GM18861 (cell line): ENCODE measurements around the gene PNPLA1.

Experiments
- ATAC-seq: cut with Tn5 transposase; IDR thresholded peaks from one replicate; pipeline ENCODE4 v1.9.1; 2021; ENCODE audit not compliant: unreplicated experiment

Gene PNPLA1

DNA sequence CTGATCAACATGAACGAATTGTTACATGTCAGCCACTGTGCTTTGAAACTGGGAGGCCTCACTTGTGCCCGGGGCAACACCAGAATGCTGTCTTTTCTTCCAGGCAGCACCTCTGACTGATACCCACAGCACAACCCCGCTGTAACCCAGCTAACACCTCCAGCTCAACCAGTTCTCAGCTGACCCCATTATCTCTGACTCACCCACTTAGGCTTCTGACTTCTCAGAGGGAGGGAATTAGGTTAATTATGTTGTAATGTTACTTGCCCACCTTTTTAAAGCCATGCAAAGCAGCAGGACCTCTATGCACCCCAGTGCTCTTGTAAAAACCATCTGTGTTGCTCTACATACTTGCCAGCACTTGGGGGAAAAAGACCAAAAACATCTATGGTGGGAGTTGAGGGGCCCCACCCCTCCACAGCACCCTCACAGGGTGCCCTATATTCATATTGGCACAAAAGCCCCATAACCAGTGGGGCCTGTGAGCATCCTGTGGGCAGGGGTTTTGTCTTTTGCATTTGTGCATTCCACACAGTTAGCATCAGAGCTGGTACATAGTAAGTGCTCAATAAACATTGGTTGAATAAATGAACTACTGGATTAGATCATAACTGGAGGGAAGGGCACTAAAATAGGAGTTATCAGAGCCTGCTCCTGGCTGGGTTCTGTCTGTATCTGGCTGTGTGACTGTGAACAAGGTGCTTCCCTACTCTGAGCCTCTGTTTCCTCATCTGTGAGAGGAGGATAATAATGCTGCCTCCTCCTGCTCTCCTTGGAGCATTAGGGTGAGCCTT lies 44.6 kb downstream of the PNPLA1 start:
- no peak for ATAC-seq

GRCh38 chr6:36315921-36316320 lies 46.1 kb downstream of the PNPLA1 start:
- ATAC-seq, result no peak

- no peak for ATAC-seq
Measured at GRCh38 chr6:36317623-36318022, 47.8 kb downstream of the PNPLA1 start.

DNA sequence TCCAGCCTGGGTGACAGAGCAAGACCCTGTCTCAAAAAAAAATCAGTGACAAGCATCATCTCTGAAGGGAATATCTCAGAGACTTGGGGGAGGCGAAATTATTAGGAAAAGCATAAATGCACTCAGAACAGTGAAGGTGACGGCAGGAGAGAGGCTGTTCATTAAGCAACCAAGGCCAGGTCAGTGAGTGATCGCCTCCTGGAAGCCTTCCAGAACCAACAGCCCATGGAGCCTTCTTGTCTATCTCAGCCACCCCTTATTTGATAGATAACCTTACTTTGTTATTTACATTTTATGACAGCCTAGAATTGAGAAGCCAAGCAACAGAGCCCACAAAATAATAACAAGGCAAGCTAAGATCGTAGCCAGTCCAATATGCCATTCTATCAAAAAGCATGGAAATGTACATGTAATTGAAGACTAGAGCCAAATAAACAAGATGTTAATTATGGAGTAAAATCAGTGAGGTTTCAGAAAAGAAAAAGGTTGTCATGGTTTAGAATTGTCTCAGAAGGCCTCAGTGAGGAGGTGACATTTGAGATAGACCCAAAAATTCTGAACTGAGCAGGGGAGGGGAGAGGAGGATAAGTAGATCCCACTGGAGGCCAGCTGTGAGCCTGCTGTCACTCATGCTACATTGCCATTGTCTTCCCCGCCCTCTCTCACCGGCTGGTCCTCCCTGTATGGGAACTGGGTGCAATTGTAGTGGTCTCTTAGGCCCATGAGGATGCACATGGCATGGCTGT lies 49.0 kb downstream of the PNPLA1 start:
- no peak for ATAC-seq

GRCh38 chr6:36319436-36319762 lies 49.5 kb downstream of the PNPLA1 start:
- ATAC-seq, result no peak

DNA sequence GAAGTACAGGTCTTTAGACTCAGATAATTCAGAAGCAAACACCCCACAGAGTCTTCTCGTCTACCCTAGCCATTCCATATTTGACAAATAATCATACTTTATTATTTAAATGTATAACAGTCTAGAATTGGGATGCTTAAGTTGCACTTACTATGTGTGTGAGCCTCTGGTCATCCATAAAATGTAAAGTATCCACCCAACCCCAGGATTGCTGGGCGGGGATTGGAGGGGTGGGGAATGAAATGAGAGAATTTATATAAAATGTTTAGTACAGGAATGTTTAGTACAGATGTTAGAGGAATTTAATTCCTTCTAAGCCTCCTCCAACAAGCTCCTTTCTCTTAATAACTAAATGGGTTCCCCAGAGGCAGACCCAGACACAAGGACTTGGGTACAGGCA lies 50.0 kb downstream of the PNPLA1 start:
- no peak for ATAC-seq

DNA sequence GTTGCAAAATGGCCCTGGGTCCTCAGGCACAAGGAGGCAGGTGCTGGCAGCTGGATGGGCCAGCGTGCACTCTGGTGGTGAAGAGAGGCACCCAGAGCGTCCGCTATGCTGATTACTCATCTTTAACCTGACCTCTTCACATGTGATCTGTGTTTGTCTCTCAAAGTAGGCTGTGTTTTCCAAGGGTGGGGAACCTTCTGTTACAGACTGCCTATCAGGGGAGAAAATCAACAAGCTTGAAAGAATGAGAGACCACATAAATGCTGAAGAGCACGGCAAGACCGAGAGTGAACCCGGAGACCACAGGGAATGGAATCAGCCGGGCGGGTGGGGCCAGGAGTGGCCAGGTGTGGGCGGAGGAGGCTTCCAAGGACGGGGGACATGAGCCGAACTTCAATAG lies 50.6 kb downstream of the PNPLA1 start:
- ATAC-seq, result no peak

- ATAC-seq, result no peak
Measured at GRCh38 chr6:36322591-36322990, 52.7 kb downstream of the PNPLA1 start.

GRCh38 chr6:36323062-36323461 lies 53.2 kb downstream of the PNPLA1 start:
- no peak for ATAC-seq

GRCh38 chr6:36324191-36324590 lies 54.3 kb downstream of the PNPLA1 start:
- ATAC-seq, result no peak

- no peak for ATAC-seq
Measured at GRCh38 chr6:36324715-36325114, 54.9 kb downstream of the PNPLA1 start.

- no peak for ATAC-seq
Measured at GRCh38 chr6:36326356-36326995, 56.6 kb downstream of the PNPLA1 start.

DNA sequence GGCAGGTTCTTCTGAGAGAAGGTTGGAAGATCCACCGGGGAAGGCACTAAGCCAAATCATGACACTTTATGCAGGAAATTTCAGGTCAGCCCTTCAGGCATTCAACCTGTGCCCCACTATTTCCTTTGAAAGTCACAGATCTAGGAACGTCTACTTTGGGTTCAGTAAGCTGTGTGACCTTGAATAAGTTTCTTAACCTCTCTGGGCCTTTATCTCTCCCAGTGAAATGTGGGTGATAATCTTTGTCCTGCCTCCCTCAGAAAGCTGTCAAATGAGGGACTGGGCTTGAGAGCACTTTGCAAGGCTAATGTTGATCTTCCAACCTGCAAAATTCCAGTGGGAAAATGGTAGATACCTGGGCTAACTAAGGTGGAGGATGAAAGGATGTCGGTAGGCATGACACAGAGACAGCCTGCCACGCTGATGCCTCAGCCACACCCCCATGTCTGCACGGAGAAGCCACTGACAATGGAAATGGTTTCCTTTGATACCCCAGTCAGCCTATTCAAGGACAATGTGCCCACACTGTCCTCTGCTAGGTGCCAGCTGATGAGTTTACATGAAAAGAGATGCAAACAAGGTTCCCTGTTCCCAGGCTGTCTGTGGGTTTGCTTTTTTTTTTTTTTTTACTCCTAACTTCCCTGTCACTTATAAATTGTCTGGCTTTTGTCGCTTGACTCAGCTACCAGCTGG lies 57.5 kb downstream of the PNPLA1 start:
- no peak for ATAC-seq

- no peak for ATAC-seq
Measured at GRCh38 chr6:36327919-36328236, 58.0 kb downstream of the PNPLA1 start.

DNA sequence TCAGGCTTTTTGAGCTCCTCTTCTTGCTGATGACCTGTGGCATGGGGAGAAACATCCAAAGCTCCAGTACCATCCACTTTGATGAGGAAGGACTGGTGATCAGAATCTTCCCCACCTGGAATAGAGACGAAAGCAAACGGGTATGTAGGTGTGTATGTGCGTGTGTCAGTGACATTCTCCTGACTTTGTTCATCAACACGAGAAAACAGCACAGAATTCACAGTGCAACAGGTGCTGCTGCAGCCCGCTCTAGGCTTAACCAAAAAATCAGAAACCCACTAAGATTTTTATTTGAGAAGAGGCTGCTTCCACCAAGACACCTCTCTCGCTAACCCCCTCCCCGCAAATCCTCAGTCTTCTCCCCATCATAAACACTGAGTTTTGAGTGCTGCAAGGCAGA lies 58.7 kb downstream of the PNPLA1 start:
- ATAC-seq, result no peak

- ATAC-seq, result no peak
Measured at GRCh38 chr6:36329798-36330291, 60.0 kb downstream of the PNPLA1 start.

DNA sequence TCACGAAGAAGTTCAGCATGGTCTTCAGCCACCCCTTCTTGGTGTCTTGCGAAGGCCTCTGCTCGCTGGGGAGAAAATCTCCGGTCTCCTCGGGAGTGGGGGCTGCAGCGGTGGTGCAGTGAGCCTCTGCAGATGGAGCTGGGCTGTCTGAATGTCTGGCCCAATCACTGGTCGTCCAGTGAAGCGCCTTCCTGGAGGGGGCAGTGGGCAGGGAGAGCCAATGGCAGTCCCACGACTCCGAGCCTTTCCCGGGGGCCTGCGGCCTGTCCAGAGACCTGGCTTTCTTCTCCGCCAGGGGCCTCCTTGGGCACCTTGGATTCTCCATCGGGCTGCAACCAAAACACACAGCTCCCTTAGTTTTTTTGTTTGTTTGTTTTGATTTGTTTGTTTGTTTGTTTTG lies 60.5 kb downstream of the PNPLA1 start:
- no peak for ATAC-seq

DNA sequence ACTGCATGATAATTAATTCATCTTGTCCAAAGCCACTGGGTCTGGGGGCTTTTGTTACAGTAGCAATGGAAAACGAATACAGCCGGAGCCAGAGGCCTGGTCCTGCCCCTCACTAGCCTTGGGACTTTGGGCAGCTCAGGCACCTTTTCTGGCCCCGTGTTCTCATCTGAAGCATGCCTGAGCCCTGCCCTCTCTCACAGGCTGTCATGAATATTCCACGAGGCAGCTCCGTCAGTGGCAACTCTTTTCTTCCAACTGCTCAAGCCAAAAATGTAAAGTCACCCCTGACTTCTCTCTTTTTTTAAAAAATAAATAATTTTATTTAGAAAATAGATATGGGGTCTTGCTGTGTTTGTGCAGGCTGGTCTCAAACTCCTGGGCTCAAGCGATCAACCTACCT lies 61.5 kb downstream of the PNPLA1 start:
- ATAC-seq, result no peak

DNA sequence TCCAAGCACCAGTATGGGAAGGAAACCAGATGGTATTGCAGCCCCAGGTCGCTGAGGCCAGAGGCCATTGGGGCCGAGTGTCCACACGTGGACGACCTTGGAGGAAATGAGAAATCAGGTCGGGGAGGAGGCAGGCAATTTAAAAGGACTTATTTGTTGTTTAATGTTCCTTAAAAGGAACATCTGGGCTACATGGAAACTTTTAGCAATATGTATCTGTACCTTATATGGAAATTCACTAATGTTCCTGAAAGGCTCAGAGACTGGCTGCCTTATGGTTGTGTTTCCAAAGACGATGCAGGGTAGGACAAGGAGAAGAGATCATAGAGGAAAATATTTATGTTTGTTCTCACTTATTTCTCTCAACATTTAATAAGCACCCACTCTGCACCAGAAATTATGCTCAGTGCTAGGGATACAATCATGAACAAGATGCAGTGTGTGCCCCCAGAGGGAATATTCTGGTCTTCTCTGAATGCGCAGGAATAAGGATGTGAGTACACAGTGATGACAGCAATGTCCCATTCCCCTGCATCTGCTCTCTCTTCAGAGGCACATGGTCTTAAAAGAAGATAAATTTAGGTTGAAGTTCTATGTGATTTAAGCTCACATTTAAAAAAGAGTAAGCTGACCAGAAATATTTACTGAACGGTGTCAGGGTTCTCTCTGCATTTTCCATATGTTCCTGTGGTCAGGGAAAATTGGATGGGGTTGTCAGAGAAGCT lies 63.5 kb downstream of the PNPLA1 start:
- no peak for ATAC-seq

- no peak for ATAC-seq
Measured at GRCh38 chr6:36333931-36334725, 64.3 kb downstream of the PNPLA1 start.
